Measurements from ENCODE around the gene COMMD4.
"Not testable (repeated sequence)": the region's sequence is repeated elsewhere in the genome, so short reads cannot be mapped to it uniquely, and the experiment has no call there.

COMMD4 gene

GRCh38 chr15:75342221-75342620, 6.4 kb downstream of the COMMD4 start:
- Histone ChIP-seq H3K9ac (ENCODE audit: insufficient read length) (no peak overlapping the region), H3K36me3 (ENCODE audit: insufficient read depth, low read length) (peaks cover 10% of the 10 kb centered on the region; the same call in 1 of the 2 replicates), H3K27ac (no peak overlapping the region), H3K9me3 (ENCODE audit: low read depth, low read length) (no peaks in the 10 kb centered on the region), H3K4me3 (no peak overlapping the region)
- TF ChIP-seq POLR2AphosphoS5 (IDR thresholded peaks at IDR 0.05; ENCODE audit: borderline replicate concordance, low read depth, low read length) (no peak), FOXP2 (optimal IDR thresholded peaks at IDR 0.05; ENCODE audit: control extremely low read depth, extremely low read length, insufficient read depth) (no peak), EZH2 (IDR thresholded peaks at IDR 0.05) (no peak)
- DNase-seq (ENCODE audit: low read depth, low spot score) = no peak

GRCh38 chr15:75343953-75344352, 8.1 kb downstream of the COMMD4 start:
- not testable (repeated sequence) for H3K4me3 ChIP-seq; H3K9ac ChIP-seq (ENCODE audit: insufficient read length); H3K27ac ChIP-seq; H3K9me3 ChIP-seq (ENCODE audit: low read depth, low read length); DNase-seq (ENCODE audit: low read depth, low spot score)
- peaks cover 10% of the 10 kb centered on the region; the same call in 1 of the 2 replicates for H3K36me3 ChIP-seq (ENCODE audit: insufficient read depth, low read length)

- Histone ChIP-seq H3K36me3 (ENCODE audit: insufficient read depth, low read length) (no peaks in the 10 kb centered on the region), H3K9ac (ENCODE audit: insufficient read length) (peak within 1 kb of the TSS; percentile 80), H3K27ac (no peak within 1 kb of the TSS), H3K4me3 (peak within 1 kb of the TSS; percentile 92), H3K9me3 (ENCODE audit: low read depth, low read length) (no peaks in the 10 kb centered on the region)
- TF ChIP-seq EZH2 (IDR thresholded peaks at IDR 0.05) (no peak), FOXP2 (optimal IDR thresholded peaks at IDR 0.05; ENCODE audit: control extremely low read depth, extremely low read length, insufficient read depth) (no peak), POLR2AphosphoS5 (IDR thresholded peaks at IDR 0.05; ENCODE audit: borderline replicate concordance, low read depth, low read length) (no peak)
- no peak for DNase-seq (ENCODE audit: low read depth, low spot score)
Observed at GRCh38 chr15:75346796-75347221, 10.9 kb downstream of the COMMD4 start, which contains the start of gene NEIL1. TSS of gene NEIL1 (plus strand) at chr15:75347039. CDS start at chr15:75348906, 1,867 bp downstream.

GRCh38 chr15:75347222-75348033, 11.6 kb downstream of the COMMD4 start:
- Histone ChIP-seq H3K36me3 (ENCODE audit: insufficient read depth, low read length) (no peaks in the 10 kb centered on the region), H3K9ac (ENCODE audit: insufficient read length) (peak overlapping the region; percentile 80), H3K4me3 (peak overlapping the region; percentile 92), H3K27ac (no peak overlapping the region), H3K9me3 (ENCODE audit: low read depth, low read length) (no peaks in the 10 kb centered on the region)
- DNase-seq (ENCODE audit: low read depth, low spot score) = no peak
- TF ChIP-seq FOXP2 (optimal IDR thresholded peaks at IDR 0.05; ENCODE audit: control extremely low read depth, extremely low read length, insufficient read depth) (no peak), EZH2 (IDR thresholded peaks at IDR 0.05) (no peak), POLR2AphosphoS5 (IDR thresholded peaks at IDR 0.05; ENCODE audit: borderline replicate concordance, low read depth, low read length) (no peak)

- Histone ChIP-seq H3K9me3 (ENCODE audit: low read depth, low read length) (no peaks in the 10 kb centered on the region), H3K36me3 (ENCODE audit: insufficient read depth, low read length) (no peaks in the 10 kb centered on the region), H3K9ac (ENCODE audit: insufficient read length) (peak overlapping the region; percentile 80), H3K4me3 (peak overlapping the region; percentile 92), H3K27ac (no peak overlapping the region)
- no peak for DNase-seq (ENCODE audit: low read depth, low spot score)
- TF ChIP-seq POLR2AphosphoS5 (IDR thresholded peaks at IDR 0.05; ENCODE audit: borderline replicate concordance, low read depth, low read length) (no peak), EZH2 (IDR thresholded peaks at IDR 0.05) (no peak), FOXP2 (optimal IDR thresholded peaks at IDR 0.05; ENCODE audit: control extremely low read depth, extremely low read length, insufficient read depth) (no peak)
Observed at GRCh38 chr15:75348034-75348561, 12.2 kb downstream of the COMMD4 start.

GRCh38 chr15:75348562-75349350, 12.9 kb downstream of the COMMD4 start:
- no peak for DNase-seq (ENCODE audit: low read depth, low spot score)
- peak overlapping the region; percentile 80 for H3K9ac ChIP-seq (ENCODE audit: insufficient read length)
- H3K4me3 ChIP-seq = peak overlapping the region; percentile 92
- no peak overlapping the region for H3K27ac ChIP-seq
- no peaks in the 10 kb centered on the region for H3K9me3 ChIP-seq (ENCODE audit: low read depth, low read length)
- no peaks in the 10 kb centered on the region for H3K36me3 ChIP-seq (ENCODE audit: insufficient read depth, low read length)
- TF ChIP-seq EZH2 (IDR thresholded peaks at IDR 0.05) (no peak), POLR2AphosphoS5 (IDR thresholded peaks at IDR 0.05; ENCODE audit: borderline replicate concordance, low read depth, low read length) (no peak)

GRCh38 chr15:75349351-75349669, 13.4 kb downstream of the COMMD4 start:
- not testable (repeated sequence) for H3K9ac ChIP-seq (ENCODE audit: insufficient read length); H3K4me3 ChIP-seq; H3K36me3 ChIP-seq (ENCODE audit: insufficient read depth, low read length)

GRCh38 chr15:75349851-75350588, 14.2 kb downstream of the COMMD4 start:
- no peaks in the 10 kb centered on the region for H3K36me3 ChIP-seq (ENCODE audit: insufficient read depth, low read length)
- no peak overlapping the region for H3K9ac ChIP-seq (ENCODE audit: insufficient read length)
- no peak overlapping the region for H3K4me3 ChIP-seq
- H3K9me3 ChIP-seq (ENCODE audit: low read depth, low read length) = no peaks in the 10 kb centered on the region
- no peak for DNase-seq (ENCODE audit: low read depth, low spot score)
- TF ChIP-seq FOXP2 (optimal IDR thresholded peaks at IDR 0.05; ENCODE audit: control extremely low read depth, extremely low read length, insufficient read depth) (no peak), EZH2 (IDR thresholded peaks at IDR 0.05) (no peak), POLR2AphosphoS5 (IDR thresholded peaks at IDR 0.05; ENCODE audit: borderline replicate concordance, low read depth, low read length) (no peak)
- no peak overlapping the region for H3K27ac ChIP-seq

More at GRCh38 chr15:75349351-75349669, 13.4 kb downstream of the COMMD4 start:
- not testable (repeated sequence) for H3K27ac ChIP-seq; DNase-seq (ENCODE audit: low read depth, low spot score); H3K9me3 ChIP-seq (ENCODE audit: low read depth, low read length)

Measured in SK-N-MC (cell line).